Measurements from ENCODE around the gene LYRM1. TPM values are rescaled to one million over a fixed set of nuclear protein-coding genes. Genes with fewer than 3 reads are reported as not detected.
"Not testable (repeated sequence)": the region's sequence is repeated elsewhere in the genome, so short reads cannot be mapped to it uniquely, and the experiment has no call there.

LYRM1 gene
- polyA plus RNA-seq, 2 of the 4 experiments (the other 2 are of a cell fraction) = 38.6 to 44.0 TPM

- CTCF ChIA-PET = interaction anchor here (0.9 kb wide), 1 partner anchor 8 kb away, joined by 3 read pairs; no protein-coding TSS in a partner anchor
- 86% methylated on average over 5 of the region's 5 CpGs for WGBS (ENCODE audit: missing lambda C conversion rate)
- H3K4me1 ChIP-seq = no peaks in the 10 kb centered on the region
- no peak overlapping the region for H3K27ac ChIP-seq
- FAIRE-seq (no peak), DNase-seq (ENCODE audit: low read depth in 1 of 2, low spot score in 1 of 2) (no peak), ATAC-seq (no peak)
- H3K4me3 ChIP-seq = no peak overlapping the region
- H3K9me3 ChIP-seq = no peaks in the 10 kb centered on the region
- TF ChIP-seq HOXA7 (CRISPR knock-in tag; IDR thresholded peaks at IDR 0.05) (no peak), CHD2 (IDR thresholded peaks at IDR 0.05; ENCODE audit: low read length, partially characterized antibody) (no peak), PBX3 (IDR thresholded peaks at IDR 0.05) (no peak), POLR2AphosphoS2 (conservative IDR thresholded peaks at IDR 0.05; ENCODE audit: low read length) (no peak), NFE2L2 (conservative IDR thresholded peaks at IDR 0.05; ENCODE audit: low read length) (no peak)
- H3K4me2 ChIP-seq = no peak overlapping the region
- POLR2A ChIA-PET = no interaction called here
Observed at GRCh38 chr16:20928774-20929411, 28.3 kb downstream of the LYRM1 start.

DNA sequence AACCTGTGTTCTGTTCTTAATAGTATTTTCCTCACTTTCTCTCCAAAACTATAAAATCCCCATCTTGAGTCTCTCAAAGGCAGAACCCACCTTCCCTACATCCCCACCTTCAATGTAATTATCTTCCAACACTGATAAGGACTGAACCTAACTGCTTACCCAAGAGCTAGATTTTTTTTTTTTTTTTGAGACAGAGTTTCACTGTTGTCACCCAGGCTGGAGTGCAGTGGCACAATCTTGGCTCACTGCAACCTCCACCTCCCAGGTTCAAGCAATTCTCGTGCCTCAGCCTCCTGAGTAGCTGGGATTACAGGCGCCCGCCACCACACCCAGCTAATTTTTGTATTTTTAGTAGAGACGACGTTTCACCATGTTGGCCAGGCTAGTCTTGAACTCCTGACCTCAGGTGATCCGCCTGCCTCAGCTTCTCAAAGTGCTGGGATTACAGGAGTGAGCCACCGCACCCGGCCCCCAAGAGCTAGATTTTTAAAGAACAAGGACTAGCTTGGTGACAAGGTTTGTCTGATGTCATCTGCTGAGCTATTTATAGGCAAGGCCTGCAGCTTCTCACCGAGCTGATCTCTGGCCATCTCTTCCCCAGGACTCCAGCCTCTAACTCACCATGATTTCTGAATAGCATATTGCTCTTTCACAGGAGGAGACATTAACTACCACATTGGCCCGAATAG is 29.2 kb downstream of the LYRM1 start:
- ATAC-seq; H3K9me3 ChIP-seq; H3K27ac ChIP-seq; POLR2A ChIA-PET; DNase-seq (ENCODE audit: low read depth in 1 of 2, low spot score in 1 of 2); H3K4me1 ChIP-seq; FAIRE-seq; H3K4me3 ChIP-seq; H3K4me2 ChIP-seq: not testable (repeated sequence)
- 68% methylated on average over 10 of the region's 10 CpGs for WGBS (ENCODE audit: missing lambda C conversion rate)
- CTCF ChIA-PET = interaction anchor here (0.6 to 1.6 kb wide), 5 partner anchors 9 to 190 kb away, joined by 3 read pairs; no protein-coding TSS in a partner anchor

DNA sequence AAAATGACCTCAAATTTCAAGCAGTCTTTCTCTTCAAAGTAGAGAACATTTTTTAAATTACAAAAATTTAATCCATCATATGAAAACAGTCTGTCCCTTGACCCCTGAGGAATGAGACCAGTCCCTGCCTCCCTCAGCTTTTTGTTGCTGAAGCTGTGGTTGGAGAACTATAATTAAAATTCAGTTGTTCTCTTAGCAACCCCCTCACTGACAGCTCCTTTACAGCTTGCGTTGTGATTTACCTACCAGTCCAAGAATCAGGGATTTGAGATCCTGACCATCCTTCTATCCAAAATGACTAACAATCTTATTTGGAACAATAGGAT is 29.8 kb downstream of the LYRM1 start:
- ATAC-seq = no peak
- 97% methylated on average over 1 of the region's 1 CpG for WGBS (ENCODE audit: missing lambda C conversion rate)
- TF ChIP-seq, protein P1, sequence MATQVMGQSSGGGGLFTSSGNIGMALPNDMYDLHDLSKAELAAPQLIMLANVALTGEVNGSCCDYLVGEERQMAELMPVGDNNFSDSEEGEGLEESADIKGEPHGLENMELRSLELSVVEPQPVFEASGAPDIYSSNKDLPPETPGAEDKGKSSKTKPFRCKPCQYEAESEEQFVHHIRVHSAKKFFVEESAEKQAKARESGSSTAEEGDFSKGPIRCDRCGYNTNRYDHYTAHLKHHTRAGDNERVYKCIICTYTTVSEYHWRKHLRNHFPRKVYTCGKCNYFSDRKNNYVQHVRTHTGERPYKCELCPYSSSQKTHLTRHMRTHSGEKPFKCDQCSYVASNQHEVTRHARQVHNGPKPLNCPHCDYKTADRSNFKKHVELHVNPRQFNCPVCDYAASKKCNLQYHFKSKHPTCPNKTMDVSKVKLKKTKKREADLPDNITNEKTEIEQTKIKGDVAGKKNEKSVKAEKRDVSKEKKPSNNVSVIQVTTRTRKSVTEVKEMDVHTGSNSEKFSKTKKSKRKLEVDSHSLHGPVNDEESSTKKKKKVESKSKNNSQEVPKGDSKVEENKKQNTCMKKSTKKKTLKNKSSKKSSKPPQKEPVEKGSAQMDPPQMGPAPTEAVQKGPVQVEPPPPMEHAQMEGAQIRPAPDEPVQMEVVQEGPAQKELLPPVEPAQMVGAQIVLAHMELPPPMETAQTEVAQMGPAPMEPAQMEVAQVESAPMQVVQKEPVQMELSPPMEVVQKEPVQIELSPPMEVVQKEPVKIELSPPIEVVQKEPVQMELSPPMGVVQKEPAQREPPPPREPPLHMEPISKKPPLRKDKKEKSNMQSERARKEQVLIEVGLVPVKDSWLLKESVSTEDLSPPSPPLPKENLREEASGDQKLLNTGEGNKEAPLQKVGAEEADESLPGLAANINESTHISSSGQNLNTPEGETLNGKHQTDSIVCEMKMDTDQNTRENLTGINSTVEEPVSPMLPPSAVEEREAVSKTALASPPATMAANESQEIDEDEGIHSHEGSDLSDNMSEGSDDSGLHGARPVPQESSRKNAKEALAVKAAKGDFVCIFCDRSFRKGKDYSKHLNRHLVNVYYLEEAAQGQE (IDR thresholded peaks at IDR 0.05) = no peak
- no peak for TF ChIP-seq E2F6 (IDR thresholded peaks at IDR 0.05; ENCODE audit: borderline replicate concordance, low read depth)
- TF ChIP-seq MYC (IDR thresholded peaks at IDR 0.05; ENCODE audit: borderline replicate concordance, low read length) = no peak
- no peak for TF ChIP-seq ELK1 (IDR thresholded peaks at IDR 0.05; ENCODE audit: low read depth, low read length)
- TF ChIP-seq NPAS2 (CRISPR knock-in tag; IDR thresholded peaks at IDR 0.05; ENCODE audit: borderline replicate concordance) = no peak
- TF ChIP-seq SMC3 (IDR thresholded peaks at IDR 0.05) = no peak
- TF ChIP-seq RCOR1 (IDR thresholded peaks at IDR 0.05; ENCODE audit: low read depth, low read length) = no peak
- no peak for TF ChIP-seq TP53 (CRISPR knock-in tag; IDR thresholded peaks at IDR 0.05)
- no peak for TF ChIP-seq MAFK (IDR thresholded peaks at IDR 0.05; ENCODE audit: partially characterized antibody)
- TF ChIP-seq KDM5A (IDR thresholded peaks at IDR 0.05) = no peak
- TF ChIP-seq HEYL (CRISPR knock-in tag; IDR thresholded peaks at IDR 0.05) = no peak
- no peak for TF ChIP-seq NFE2L2 (conservative IDR thresholded peaks at IDR 0.05; ENCODE audit: low read length)
- TF ChIP-seq CTCF (IDR thresholded peaks at IDR 0.05) = no peak
- no peak for TF ChIP-seq BCL3 (IDR thresholded peaks at IDR 0.05)
- TF ChIP-seq, protein P2, sequence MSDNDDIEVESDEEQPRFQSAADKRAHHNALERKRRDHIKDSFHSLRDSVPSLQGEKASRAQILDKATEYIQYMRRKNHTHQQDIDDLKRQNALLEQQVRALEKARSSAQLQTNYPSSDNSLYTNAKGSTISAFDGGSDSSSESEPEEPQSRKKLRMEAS (IDR thresholded peaks at IDR 0.05) = no peak
- H3K4me2 ChIP-seq = no peak overlapping the region
- H3K4me1 ChIP-seq = no peaks in the 10 kb centered on the region
- H3K9me3 ChIP-seq = no peaks in the 10 kb centered on the region
- H3K4me3 ChIP-seq = no peak overlapping the region
- ChIA-PET CTCF (interaction anchor here (0.6 to 1.6 kb wide), 5 partner anchors 10 to 191 kb away, joined by 3 read pairs; no protein-coding TSS in a partner anchor), POLR2A (no interaction called here)
- DNase-seq (ENCODE audit: low read depth in 1 of 2, low spot score in 1 of 2) = no peak
- FAIRE-seq = no peak
- H3K27ac ChIP-seq = no peak overlapping the region
